GM10248 (cell line): ENCODE results near the gene ADAM11.

ENCODE experiments used
- CTCF ChIA-PET: fragments of 300-600 bp; sonication (Branson Sonifier 250); formaldehyde crosslinking; extraction: SDS; loops from one replicate; lab custom pipeline; 2021; ENCODE audit warnings: antibody characterized with exemption; lab: Yijun Ruan, JAX
- POLR2A ChIA-PET: fragments of 350-650 bp; sonication (Branson Sonifier 250); formaldehyde crosslinking; extraction: SDS; loops from one replicate; lab custom pipeline; 2020; ENCODE audit warnings: antibody characterized with exemption; lab: Yijun Ruan, JAX
- DNase-seq: peaks from one replicate; pipeline ENCODE4 v3.0.0; 2012; ENCODE audit errors: extremely low spot score
- CTCF ChIP-seq: IDR thresholded peaks from 2 replicates; pipeline ENCODE4 v1.5.1; 2012; ENCODE audit warnings: mild to moderate bottlenecking, low read depth; ENCODE audit errors: extremely low read depth, missing control alignments, control extremely low read depth

ADAM11 gene

DNA sequence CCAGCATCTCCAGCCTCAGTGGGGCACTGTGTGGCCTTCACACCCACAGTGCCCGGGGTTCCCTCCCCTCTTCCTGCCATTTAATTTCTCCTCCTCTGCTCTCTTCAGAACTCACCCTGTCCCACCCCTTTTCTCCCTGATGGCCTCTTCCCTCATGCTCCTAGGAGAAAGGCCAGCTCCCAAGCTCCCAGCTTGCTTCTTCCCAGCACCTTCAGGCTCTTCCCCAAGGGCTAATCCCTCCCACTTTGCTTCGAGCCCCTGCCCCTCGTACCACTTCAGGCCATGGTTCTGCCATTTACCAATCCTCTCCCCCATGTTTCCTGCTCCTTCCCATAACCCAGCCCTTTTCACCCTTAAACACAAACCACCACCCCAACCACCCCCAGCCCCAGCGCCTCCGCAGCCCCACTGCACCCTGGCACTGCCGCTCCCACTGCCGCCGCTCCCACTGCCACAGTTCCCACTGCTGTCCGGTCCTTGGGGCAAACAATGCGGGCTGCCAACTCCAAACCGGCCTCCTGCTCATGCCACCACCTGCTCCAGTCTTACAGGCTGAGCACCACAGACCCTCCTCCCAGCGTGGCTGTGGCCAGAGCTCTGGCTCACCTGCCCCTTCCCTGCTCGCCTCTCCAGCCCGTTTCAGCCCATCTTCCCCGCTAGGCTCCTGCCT is 28.6 kb downstream of the ADAM11 start:
- CTCF ChIA-PET = no interaction called here
- no peak for TF ChIP-seq CTCF
- POLR2A ChIA-PET = no interaction called here
- DNase-seq = no peak

DNA sequence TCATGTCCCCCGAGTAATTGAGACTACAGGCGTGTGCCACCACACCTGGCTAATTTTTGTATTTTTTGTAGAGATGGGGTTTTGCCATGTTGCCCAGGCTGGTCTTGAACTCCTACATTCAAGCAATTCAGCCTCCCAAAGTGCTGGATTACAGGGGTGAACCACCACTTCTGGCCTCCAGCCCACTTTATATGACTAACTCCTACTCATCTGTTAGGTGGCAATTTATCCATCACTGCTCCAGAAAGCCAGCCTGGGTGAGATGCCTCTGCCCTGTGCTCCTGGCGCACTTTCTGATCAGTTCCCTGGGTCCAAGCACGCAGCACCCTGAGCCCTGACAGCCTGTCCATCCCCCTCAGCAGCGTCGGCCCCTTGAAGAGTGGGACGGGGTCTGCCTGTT is 29.4 kb downstream of the ADAM11 start:
- CTCF ChIA-PET = no interaction called here
- TF ChIP-seq CTCF = no peak
- POLR2A ChIA-PET = no interaction called here
- DNase-seq = no peak

DNA sequence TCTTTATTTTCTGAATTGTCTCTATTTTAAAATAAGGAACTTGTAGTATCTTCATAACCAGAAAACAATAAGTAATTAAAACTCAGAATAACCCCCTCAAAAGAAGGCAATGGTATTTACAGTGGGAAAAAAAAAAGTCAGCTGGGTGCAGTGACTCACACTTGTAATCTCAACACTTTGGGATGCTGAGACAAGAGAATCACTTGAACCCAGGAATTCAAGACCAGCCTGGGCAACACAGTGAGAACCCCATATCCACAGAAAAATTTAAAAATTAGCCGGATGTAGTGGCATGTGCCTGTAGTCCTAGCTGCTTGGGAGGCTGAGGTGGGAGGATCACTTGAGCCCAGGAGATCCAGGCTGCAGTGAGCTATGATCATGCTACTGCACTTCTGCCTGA is 33.5 kb downstream of the ADAM11 start:
- POLR2A ChIA-PET = no interaction called here
- CTCF ChIA-PET = interaction anchor here (0.9 kb wide), 1 partner anchor 53 kb away, joined by 3 read pairs; no protein-coding TSS in a partner anchor
- TF ChIP-seq CTCF = no peak
- no peak for DNase-seq

DNA sequence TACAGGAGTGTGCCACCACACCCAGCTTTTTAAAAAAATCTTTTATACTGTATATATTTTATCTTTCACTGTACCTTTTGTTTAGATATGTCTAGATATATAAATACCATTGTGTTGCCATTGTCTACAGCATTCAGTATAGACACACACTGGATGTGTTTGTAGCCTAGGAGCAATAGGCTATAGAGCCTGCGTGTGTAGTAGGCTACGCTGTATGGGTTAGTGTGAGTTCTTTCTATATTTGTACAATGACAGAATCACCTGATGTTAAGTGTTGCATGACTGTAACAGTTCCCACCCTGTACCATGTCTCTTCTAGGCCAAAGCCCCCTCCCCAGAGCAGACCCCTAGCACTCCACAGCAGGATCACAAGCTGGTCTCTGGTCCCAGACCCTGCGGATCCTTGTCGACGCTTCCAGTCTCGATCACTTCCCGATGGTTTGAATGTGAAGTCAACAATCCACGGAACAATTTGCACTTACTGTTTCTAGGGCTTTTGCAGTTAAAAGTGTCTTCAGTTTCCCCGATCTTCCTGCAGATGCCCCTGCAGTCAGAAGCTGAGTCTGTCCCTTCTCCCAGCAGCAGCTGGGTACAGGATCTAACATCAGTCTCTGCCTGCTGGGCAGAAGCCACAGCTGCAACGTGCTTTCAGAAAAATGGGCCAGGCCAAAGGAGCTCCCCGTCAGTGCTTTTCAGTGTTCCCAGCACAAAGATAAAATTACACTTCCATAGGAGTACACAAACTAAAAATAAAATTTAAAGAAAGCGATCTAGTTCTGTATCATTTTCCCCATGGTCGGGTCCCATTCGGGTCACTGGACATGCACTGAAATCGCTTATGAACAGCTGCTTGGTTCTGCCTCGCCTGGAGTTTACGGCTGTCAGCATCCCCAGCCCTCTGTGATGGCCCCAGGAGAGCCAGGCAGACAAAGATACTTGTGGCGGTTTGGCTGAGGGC is 35.4 kb downstream of the ADAM11 start:
- CTCF ChIA-PET = interaction anchor here (0.7 to 5.5 kb wide), 4 partner anchors 8 to 70 kb away, joined by 3 to 26 read pairs (median 7); no protein-coding TSS in a partner anchor
- no peak for DNase-seq
- no peak for TF ChIP-seq CTCF
- POLR2A ChIA-PET = no interaction called here

DNA sequence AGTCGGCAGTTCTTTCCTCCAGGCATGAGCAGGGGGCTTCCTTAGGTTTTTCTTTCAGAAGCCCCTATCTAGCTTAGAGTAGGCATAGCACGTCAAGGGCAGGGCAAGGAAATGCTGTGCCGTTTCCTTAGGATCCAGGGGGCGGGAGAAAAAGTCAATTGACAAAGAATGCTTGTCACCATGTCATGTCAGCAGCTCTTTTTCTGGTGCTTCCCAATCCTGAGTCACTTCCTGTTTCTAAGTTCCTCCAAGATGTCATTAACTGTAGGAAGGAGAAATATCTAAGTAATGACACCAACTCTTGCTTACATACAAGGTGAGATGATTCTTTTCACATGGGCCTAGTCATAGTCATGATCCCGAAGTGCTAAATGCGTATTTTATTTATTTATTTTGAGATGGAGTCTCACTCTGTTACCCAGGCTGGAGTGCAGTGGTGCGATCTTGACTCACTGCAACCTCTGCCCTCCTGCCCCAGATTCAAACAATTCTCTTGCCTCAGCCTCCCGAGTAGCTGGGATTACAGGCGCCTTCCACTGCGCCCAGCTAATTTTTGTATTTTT is 36.1 kb downstream of the ADAM11 start:
- DNase-seq = no peak
- POLR2A ChIA-PET = interaction anchor here (0.6 kb wide), 1 partner anchor 30 kb away, joined by 6 read pairs; no protein-coding TSS in a partner anchor
- TF ChIP-seq CTCF = no peak
- CTCF ChIA-PET = interaction anchor here (0.7 to 5.5 kb wide), 5 partner anchors 9 to 70 kb away, joined by 3 to 26 read pairs (median 3); no protein-coding TSS in a partner anchor

- TF ChIP-seq CTCF = no peak
- no peak for DNase-seq
- ChIA-PET POLR2A (interaction anchor here (0.6 kb wide), 1 partner anchor 30 kb away, joined by 6 read pairs; no protein-coding TSS in a partner anchor), CTCF (interaction anchor here (1.0 to 5.5 kb wide), 3 partner anchors 13 to 16 kb away, joined by 3 to 26 read pairs (median 11); no protein-coding TSS in a partner anchor)
Measured at GRCh38 chr17:44795421-44795820, 36.6 kb downstream of the ADAM11 start.
